ENCODE data around the gene ASL.

Gene ASL

GRCh38 chr7:66142334-66142733 is 66.7 kb downstream of the ASL start:
- TF ChIP-seq, protein P1, sequence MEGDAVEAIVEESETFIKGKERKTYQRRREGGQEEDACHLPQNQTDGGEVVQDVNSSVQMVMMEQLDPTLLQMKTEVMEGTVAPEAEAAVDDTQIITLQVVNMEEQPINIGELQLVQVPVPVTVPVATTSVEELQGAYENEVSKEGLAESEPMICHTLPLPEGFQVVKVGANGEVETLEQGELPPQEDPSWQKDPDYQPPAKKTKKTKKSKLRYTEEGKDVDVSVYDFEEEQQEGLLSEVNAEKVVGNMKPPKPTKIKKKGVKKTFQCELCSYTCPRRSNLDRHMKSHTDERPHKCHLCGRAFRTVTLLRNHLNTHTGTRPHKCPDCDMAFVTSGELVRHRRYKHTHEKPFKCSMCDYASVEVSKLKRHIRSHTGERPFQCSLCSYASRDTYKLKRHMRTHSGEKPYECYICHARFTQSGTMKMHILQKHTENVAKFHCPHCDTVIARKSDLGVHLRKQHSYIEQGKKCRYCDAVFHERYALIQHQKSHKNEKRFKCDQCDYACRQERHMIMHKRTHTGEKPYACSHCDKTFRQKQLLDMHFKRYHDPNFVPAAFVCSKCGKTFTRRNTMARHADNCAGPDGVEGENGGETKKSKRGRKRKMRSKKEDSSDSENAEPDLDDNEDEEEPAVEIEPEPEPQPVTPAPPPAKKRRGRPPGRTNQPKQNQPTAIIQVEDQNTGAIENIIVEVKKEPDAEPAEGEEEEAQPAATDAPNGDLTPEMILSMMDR (IDR thresholded peaks at IDR 0.05; ENCODE audit: low read depth, low read length) = no peak
- no peak for DNase-seq (ENCODE audit: extremely low read depth, low read depth)

- TF ChIP-seq, protein P1 (IDR thresholded peaks at IDR 0.05; ENCODE audit: low read depth, low read length) = no peak
- no peak for DNase-seq (ENCODE audit: extremely low read depth, low read depth)
Measured at GRCh38 chr7:66142996-66143395, 67.4 kb downstream of the ASL start.

Measured in AG09319 (cell line).